Activated T-cell treated with anti-CD3 and anti-CD28 coated beads for 24 hours (primary cell): ENCODE results near the gene UNC13A.

Source experiments
- DNase-seq: peaks from one replicate; pipeline ENCODE4 v3.0.0-alpha.2; 2020; ENCODE audit warnings: low read depth

Gene UNC13A

DNA sequence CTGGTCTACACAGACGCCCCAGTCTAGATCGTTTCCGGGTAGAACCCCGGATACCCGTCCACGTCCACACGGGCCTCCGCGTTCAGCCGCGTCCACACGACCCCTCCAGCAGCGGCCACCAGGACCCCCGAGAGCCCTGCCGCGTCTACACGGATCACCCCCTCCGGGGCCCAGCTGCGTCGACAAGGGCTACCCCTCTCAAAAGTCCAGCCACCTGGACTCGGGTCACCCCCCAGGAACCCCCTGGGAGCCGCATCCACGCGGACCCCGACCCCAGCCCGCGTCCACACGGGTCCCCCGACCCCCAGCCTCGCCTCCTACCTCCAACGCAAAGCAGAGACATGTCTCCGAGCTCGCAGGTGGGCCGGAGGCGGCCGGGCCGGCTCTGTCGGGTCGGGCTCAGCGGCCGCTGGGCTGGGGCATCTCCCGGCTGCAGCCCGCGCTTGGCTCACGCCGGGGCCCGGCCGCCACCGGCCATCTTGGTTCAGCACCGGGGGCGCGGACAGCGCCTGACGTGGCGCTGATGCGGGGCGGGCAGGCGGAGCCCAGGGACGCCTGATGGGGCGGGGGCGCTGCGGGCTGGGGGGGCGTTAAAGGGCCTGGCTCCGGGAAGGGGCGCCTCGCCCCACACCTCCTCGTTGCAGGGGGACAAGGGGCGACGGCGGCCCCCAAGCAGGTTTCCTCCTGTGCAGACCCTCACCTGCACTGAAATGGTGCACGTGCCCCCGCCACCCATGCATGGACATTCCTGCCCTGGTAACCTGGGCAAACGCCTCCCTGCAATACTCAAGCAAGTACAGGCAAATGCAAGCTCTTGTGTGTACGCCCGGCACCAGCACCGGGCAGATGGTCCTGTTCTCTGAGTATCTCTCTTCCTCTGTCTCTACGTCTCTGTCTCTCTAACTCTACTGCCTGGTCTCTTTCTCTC is at the start of gene UNC13A:
Gene UNC13A (minus strand): TSS at position 498 of the 928 bp plus-strand sequence. CDS start 155 bp downstream, at position 343.
- peak; percentile 35 for DNase-seq

GRCh38 chr19:17737690-17738153 is 49.6 kb upstream of the UNC13A start:
- no peak for DNase-seq

DNA sequence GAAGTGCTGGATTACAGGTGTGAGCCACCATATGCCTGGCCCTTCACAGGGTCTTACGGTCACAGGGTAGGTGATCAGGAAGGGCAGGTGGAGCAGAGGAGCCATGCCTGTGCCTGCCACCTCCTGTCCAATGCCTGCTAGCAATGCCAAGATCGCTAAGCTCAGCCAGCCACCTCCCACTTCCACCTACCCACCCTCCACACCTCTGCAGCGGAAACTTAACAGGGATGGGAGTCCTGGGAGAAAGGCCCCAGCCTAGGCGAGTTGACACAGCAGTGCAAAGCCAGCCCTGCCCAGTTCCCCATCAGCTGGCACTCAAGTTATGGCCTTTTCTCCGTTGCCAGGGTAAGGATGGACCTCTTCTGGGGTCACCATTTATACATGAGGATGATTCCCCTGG is 47.3 kb upstream of the UNC13A start:
- DNase-seq, result no peak

- DNase-seq, result no peak
Measured at GRCh38 chr19:17734146-17734545, 46.0 kb upstream of the UNC13A start.

- DNase-seq, result no peak
Measured at GRCh38 chr19:17733127-17733526, 45.0 kb upstream of the UNC13A start.

DNA sequence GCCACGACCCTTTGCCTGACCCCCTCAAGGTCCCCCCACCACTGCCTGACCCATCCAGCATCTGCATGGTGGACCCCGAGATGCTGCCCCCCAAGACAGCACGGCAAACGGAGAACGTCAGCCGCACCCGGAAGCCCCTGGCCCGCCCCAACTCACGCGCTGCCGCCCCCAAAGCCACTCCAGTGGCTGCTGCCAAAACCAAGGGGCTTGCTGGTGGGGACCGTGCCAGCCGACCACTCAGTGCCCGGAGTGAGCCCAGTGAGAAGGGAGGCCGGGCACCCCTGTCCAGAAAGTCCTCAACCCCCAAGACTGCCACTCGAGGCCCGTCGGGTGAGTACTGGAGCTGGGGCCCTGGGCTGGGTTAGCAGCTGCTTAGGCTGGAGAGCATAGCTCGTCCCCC is 39.7 kb upstream of the UNC13A start:
- DNase-seq, result no peak

GRCh38 chr19:17726964-17727773 is 39.0 kb upstream of the UNC13A start:
- DNase-seq, result no peak

- no peak for DNase-seq
Measured at GRCh38 chr19:17726136-17726741, 38.1 kb upstream of the UNC13A start.

DNA sequence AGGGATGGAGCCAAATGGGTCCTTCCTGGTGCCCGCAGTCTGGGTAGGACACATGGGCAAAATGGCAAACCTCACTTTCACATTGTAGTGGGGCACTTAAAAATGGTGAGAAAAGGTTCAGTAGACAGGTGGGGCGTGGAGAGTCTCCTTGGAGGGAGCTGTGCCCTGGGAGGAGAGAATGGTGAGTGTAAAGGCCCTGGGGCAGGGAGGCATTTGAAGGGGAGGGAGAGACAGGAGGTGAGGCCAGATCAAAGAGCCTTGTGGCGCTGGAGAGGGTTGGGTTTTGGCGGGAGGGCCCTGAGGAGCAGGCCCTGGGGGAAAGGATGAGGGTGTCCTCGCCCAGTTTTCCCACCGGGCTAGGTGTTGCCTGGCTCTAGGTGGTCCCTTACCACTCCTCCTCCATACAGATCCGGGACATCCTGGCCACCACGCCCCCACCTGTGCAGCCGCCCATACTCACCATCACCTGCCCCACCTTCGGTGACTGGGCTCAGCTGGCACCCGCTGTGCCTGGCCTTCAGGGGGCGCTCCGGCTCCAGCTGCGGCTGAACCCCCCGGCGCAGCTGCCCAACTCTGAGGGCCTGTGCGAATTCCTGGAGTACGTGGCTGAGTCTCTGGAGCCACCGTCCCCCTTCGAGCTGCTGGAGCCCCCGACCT is 37.4 kb upstream of the UNC13A start:
- DNase-seq, result no peak

GRCh38 chr19:17724655-17725054 is 36.5 kb upstream of the UNC13A start:
- DNase-seq, result no peak

- no peak for DNase-seq
Measured at GRCh38 chr19:17722655-17723240, 34.6 kb upstream of the UNC13A start.

DNA sequence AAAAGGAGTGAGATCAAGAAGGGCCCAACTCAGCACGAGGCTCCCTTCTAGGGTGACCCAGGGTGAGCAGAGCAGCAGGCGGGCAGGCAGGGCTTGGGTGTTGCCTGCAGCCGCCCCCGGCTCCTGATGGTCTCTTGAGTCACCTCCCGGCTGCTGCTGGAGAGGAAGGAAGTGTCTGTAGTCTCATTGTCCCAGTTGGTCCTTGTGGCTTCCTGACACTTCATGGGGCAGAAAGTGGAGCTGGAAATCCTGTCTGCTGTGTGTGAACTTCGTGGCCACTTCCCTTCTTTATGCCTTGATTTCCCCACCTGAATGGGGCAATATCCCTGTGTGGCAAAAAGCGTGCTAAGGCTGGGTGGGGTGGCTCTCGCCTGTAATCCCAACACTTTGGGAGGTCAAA is 33.7 kb upstream of the UNC13A start:
- DNase-seq, result no peak

- no peak for DNase-seq
Measured at GRCh38 chr19:17721111-17721628, 33.0 kb upstream of the UNC13A start.

DNA sequence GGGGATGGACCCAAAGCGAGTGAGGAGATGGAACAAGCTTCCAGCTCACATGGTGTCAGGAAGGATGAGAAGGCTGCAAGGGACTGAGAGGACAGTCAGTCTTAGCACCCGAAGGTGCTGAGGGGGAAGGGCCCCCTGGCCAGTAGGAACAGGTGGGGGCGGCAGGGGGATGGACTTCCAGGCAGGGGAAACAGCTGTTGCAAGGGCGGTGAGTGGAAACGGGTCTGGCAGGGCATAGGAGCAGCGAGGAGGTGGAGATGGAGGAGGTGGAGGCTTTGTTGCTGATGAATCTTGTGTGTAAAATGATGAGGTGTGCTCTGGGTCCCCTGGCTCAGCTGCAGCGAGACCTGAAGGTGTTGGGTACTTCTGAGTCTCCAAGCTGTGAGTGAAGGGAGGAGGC is 32.3 kb upstream of the UNC13A start:
- no peak for DNase-seq

DNA sequence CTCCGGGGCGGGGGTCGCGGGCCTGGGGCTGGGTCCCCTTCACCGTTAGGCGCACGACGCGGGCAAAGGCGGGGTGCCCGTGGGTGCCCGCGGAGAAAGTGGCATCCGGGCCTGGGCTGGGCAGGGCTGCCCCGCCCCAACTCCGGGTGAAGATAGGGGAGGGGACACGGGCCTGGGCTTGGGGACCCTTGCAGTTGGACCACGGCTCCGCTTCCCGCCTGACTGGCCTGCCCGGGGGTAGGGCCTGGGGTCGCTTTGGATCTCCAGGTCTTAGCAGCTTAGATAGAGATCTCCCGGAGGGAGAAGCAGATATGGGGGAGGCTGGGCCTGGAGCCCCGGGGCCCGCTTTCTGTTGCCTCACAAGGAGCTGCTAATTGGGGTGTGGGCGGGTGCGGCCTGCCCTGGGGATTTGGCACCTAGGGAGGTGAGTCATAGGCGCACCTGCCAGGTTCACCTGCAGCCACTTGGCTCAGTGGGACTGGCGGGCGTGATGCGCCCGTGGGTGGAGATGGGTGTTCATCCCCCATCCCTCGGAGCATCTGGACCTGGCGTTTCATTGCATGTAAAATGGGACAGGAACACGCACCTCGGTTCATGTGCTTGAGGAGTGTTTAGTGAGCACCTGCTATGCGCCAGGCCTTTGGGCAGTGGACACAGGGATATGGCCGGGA is 31.7 kb upstream of the UNC13A start:
- DNase-seq, result peak; percentile 26

DNA sequence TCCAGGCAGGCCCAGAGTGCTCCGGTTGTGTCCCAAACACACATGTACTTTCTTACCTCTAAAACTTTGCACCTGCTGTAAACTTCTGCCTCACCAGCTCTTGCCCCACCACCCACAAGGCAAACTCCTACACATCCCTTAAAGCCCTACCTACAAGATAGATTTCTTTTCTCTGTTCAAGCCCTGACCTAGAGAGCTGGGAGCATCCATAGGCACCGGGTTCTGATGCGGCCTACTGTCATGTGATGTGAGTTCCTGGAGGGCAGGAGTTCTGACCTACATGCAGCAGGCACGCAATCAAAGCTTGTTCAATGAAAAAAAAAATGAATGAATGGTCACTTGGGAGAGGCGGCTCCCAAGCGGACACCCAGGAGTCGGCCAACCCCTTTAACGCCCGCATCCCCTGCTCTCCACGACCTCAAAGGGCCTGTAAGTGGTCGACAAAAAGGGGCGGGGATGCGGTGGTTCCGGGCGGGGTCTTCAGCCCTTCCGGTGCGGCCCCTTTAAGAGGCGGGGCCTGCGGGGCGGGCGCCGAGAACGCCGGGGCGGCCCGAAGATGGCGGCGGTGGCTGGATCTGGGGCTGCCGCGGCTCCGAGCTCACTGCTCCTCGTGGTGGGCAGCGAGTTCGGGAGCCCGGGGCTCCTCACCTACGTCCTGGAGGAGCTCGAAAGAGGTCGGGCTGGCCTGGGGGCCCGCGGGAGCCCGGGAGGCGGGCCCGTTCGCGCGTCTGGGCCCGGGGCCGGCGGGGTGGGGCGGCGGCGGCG is 31.0 kb upstream of the UNC13A start, which contains the start of gene MAP1S:
Gene MAP1S (plus strand): TSS at position 534 of the 765 bp plus-strand sequence. CDS start 23 bp downstream, at position 557.
- peak; percentile 59 for DNase-seq

GRCh38 chr19:17718550-17718946 is 30.4 kb upstream of the UNC13A start:
- no peak for DNase-seq

GRCh38 chr19:17716309-17716929 is 28.3 kb upstream of the UNC13A start:
- DNase-seq, result no peak

GRCh38 chr19:17711851-17712250 is 23.7 kb upstream of the UNC13A start:
- no peak for DNase-seq
